HL-60 (cell line): Measurements from ENCODE around the gene DMXL1.

Experiments
- DNase-seq, 2 experiments: peaks; one replicate each; pipeline ENCODE4 v3.0.0-alpha.2; 2010 to 2020; ENCODE audit warnings: low read depth in 1 of 2, low spot score in 1 of 2
- H3K27ac ChIP-seq: fragments of 250-450 bp; sonication (Bioruptor Pico); replicated peaks from 2 replicates; pipeline ENCODE4 v1.5.1; 2020; ENCODE audit warnings: mild to moderate bottlenecking, moderate library complexity
- H3K27me3 ChIP-seq: fragments of 250-450 bp; sonication (Bioruptor Pico); 2 replicates; pipeline ENCODE4 v1.5.1; 2021; ENCODE audit warnings: mild to moderate bottlenecking, moderate library complexity; ENCODE audit not compliant: insufficient read depth, poor library complexity, severe bottlenecking
- H3K4me3 ChIP-seq: replicated peaks from 2 replicates; pipeline ENCODE4 v1.5.1; 2011; ENCODE audit warnings: mild to moderate bottlenecking, control low read depth, low read length; ENCODE audit not compliant: insufficient read depth
- CTCF ChIP-seq: IDR thresholded peaks from one replicate; pipeline ENCODE4 v1.5.1; 2011; ENCODE audit warnings: low read length, control low read depth, inconsistent platforms; ENCODE audit not compliant: insufficient read depth
- GABPA ChIP-seq: IDR thresholded peaks from 2 replicates; pipeline ENCODE4 v1.6.1; 2012; ENCODE audit warnings: low read depth
- POLR2AphosphoS5 ChIP-seq: IDR thresholded peaks from 2 replicates; pipeline ENCODE4 v1.6.1; 2012; ENCODE audit warnings: low read depth
- REST ChIP-seq: IDR thresholded peaks from 2 replicates; pipeline ENCODE4 v1.6.1; 2012; ENCODE audit warnings: low read depth; ENCODE audit not compliant: insufficient replicate concordance
- SPI1 ChIP-seq: IDR thresholded peaks from 2 replicates; pipeline ENCODE4 v1.6.1; 2012; ENCODE audit warnings: low read depth, mild to moderate bottlenecking, borderline replicate concordance

DMXL1 gene

GRCh38 chr5:119031905-119032304 lies 39.0 kb upstream of the DMXL1 start:
- TF ChIP-seq GABPA: no peak
- no peak for TF ChIP-seq POLR2AphosphoS5
- TF ChIP-seq CTCF: no peak
- TF ChIP-seq SPI1: no peak
- TF ChIP-seq REST: no peak
- no peak overlapping the region for H3K27ac ChIP-seq
- H3K4me3 ChIP-seq: no peak overlapping the region
- no peak for DNase-seq
- H3K27me3 ChIP-seq: no peaks in the 10 kb centered on the region

- DNase-seq: no peak
- Histone ChIP-seq H3K27ac (no peak overlapping the region), H3K4me3 (no peak overlapping the region), H3K27me3 (no peaks in the 10 kb centered on the region)
- TF ChIP-seq POLR2AphosphoS5 (no peak), SPI1 (no peak), GABPA (no peak), REST (no peak), CTCF (no peak)
Observed at GRCh38 chr5:119032656-119033055, 38.2 kb upstream of the DMXL1 start.

- no peak for DNase-seq
- Histone ChIP-seq H3K4me3 (no peak overlapping the region), H3K27me3 (no peaks in the 10 kb centered on the region), H3K27ac (no peak overlapping the region)
- TF ChIP-seq CTCF: no peak
- TF ChIP-seq GABPA: no peak
- TF ChIP-seq REST: no peak
- no peak for TF ChIP-seq POLR2AphosphoS5
- no peak for TF ChIP-seq SPI1
Observed at GRCh38 chr5:119033135-119033534, 37.8 kb upstream of the DMXL1 start.
